Left cardiac atrium (tissue), 4 donors: ENCODE results near the gene MT1A. TPM values are rescaled to one million over a fixed set of nuclear protein-coding genes. Genes with fewer than 3 reads are reported as not detected.

Experiments
- ATAC-seq, 2 donors: fragments of 200-7000 bp; cut with Tn5 transposase; one replicate each; pipeline ENCODE4 v1.9.1; 2020; ENCODE audit warnings: mild to moderate bottlenecking in 2 of 2, moderate library complexity in 2 of 2
- DNase-seq: peaks from one replicate; pipeline ENCODE4 v3.0.0-alpha.2; 2020
- intact Hi-C, 2 donors: fragments of 100-400 bp; cut with DNase I; formaldehyde crosslinking; loops; one replicate each; pipeline versions ENCODE4 v1.14.1 to v1.15.1; 2022 to 2023
- long read RNA-seq: library from polyadenylated mRNA; unstranded; transcript quantifications from one replicate; pipeline ENCODE4 v2.0.0, GENCODE V29; 2021
- total RNA-seq, 2 donors: library from RNA; stranded (reverse); fragmentation: NEBNext Ultra II Directional; extraction: Animal tissue kit (Norgen Biotek cat#: 25700); gene quantifications; one replicate each; pipeline ENCODE4 v1.2.1, GENCODE V29; 2021
- donor health status: DM: no; HTN: yes; CAD: no.
- donor health status: DM: no; HTN: yes; CAD: no; lungs with severe emphysema.
- donor health status: DM: yes; HTN: yes; CAD: no.
- donor health status: Dilated cardiomyopathy.

Gene MT1A
- total RNA-seq: 100 to 1,000 TPM in 1 of 2 donors, 10 to 100 TPM in 1; 19.0 to 104 TPM
- long read RNA-seq, partial matches to known transcripts: 2 of 3 reads
- long read RNA-seq, other reads (novel, unspliced or antisense): 0 of 3 reads

DNA sequence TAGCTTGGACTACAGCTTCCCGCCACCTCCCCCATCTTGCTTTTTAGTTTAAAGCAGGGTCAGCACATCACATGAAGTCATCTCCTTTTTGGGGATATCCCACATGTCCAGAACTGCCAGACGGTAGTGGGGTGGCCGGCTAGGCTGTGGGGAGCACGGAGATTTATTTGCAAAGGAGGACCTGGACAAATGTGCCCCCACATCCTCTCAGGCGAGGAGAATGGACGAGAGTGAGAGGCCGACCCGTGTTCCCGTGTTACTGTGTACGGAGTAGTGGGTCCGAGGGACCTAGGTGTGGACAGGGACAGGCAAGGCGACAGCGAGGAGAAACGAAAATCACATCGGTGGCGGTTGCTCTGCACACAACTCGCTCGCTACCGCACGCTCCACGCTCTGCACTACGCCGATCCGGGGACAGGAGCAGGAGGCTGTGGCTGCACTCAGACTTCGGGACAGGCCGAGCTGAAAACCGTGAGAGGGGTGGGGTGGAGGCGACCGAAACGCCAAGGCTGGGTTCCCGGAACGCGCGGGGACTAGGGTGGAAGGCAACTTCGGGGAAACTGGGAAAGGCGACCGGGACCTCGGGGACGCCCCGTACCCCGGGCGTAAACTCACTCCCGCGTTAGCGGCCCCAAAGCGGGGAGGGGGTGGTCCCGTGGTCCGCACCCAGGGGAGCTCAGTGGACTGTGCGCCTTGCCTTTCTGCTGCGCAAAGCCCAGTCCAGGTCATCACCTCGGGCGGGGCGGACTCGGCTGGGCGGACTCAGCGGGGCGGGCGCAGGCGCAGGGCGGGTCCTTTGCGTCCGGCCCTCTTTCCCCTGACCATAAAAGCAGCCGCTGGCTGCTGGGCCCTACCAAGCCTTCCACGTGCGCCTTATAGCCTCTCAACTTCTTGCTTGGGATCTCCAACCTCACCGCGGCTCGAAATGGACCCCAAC, at the start of gene MT1A:
MT1A (plus strand) TSS at position 853 of the 937 bp plus-strand sequence; CDS start at position 926, 73 bp downstream.
- intact Hi-C loops: loop anchor here in 1 of 2 donors (2.0 kb wide), 1 partner anchor 19 kb away; the partner anchor contains the start of gene MT1F
- peak; percentile 89 for DNase-seq
- peak; percentile 89 to 90 for ATAC-seq

DNA sequence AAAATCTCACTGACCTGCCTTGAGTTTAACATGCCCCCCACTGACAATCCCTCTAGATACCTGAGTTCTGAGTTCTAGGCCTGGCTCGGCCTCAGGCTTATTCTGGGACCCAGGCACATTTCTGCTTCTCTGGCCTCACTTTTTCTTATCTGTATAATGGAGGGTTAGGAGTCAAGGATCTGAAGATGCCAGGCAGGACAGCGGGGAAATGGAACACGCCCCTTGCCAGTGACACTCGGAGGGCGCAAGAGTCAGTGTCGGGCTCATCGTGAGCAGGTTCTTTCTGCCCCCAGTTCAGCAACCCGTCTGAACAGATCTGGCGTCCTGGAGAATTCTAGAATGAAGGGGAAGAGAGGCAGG, 49.7 kb upstream of the MT1A start:
- DNase-seq (no peak), ATAC-seq (no peak)
- intact Hi-C loops: no loop called here

DNA sequence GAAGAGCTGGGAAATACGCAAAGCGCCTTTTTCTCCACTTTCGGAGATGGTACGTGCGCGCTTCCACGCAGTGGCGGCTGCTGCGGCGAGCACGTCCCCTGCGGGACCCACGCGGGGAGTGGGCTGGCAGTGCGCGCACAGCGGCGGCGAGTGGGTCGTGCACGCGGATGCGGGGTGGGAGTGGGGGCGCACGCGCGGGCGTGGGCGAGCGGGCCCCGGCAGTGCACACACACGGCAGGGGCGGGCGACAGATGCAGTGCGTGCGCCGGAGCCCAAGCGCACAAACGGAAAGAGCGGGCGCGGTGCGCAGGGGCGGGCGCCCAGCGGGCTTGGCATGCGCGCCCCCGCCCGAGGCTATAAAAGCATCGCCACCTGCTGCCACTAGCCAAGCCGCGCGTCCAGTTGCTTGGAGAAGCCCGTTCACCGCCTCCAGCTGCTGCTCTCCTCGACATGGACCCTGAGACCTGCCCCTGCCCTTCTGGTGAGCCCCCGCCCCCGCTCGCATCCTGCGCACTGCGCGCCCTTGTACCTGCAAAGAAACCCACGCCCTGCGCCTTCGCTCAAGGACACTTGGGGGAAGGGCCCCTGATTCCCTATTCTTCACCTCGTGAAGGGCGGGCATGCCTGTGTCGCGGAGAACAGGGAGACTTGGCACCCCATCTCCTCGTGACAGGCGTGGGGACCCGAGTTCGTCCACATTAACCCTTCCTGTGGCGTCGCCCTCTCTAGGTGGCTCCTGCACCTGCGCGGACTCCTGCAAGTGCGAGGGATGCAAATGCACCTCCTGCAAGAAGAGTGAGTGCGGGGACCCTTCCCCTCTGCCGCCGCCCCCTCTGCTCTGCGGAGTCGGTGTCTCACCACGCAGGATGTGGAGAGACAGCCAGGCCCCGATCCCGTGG, 49.1 kb upstream of the MT1A start, which contains the start of gene MT3:
MT3 (plus strand) TSS at position 388 of the 899 bp plus-strand sequence; CDS start at position 451, 63 bp downstream.
- intact Hi-C loops: no loop called here
- ATAC-seq (peak; percentile 50), DNase-seq (no peak)

DNA sequence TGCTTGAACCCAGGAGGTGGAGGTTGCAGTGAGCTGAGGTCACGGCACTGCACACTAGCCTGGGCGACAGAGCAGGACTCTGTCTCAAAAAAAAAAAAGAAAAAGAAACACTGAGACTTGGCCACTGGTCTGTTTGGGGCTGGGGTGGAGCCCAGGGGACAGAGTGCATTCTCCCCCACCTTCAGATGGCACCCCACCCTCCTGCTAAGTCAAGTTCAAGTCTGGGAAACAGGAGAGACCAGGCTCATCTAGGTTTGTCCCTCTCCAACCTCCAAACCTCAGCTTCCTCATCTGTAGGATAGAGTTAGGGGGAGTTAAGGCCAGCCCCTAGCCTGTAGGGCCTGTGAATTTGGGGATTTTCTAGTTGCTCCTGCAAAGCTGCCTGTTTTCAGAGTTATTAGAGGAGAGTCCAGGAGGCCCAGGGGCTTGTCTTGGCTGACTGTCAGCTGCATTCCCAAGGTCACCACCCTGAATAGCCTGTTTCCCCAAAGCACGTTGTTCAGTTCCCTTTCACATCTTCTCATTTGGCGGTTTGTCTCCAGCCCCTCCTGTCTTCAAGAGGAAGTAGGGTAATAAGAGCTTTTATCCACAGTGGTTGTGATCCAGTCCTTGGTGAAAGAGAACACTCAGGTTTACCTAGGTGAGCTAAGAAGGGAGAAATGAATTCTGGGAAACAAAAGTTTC, 46.9 kb upstream of the MT1A start:
- no peak for DNase-seq
- intact Hi-C loops: no loop called here
- ATAC-seq: no peak

DNA sequence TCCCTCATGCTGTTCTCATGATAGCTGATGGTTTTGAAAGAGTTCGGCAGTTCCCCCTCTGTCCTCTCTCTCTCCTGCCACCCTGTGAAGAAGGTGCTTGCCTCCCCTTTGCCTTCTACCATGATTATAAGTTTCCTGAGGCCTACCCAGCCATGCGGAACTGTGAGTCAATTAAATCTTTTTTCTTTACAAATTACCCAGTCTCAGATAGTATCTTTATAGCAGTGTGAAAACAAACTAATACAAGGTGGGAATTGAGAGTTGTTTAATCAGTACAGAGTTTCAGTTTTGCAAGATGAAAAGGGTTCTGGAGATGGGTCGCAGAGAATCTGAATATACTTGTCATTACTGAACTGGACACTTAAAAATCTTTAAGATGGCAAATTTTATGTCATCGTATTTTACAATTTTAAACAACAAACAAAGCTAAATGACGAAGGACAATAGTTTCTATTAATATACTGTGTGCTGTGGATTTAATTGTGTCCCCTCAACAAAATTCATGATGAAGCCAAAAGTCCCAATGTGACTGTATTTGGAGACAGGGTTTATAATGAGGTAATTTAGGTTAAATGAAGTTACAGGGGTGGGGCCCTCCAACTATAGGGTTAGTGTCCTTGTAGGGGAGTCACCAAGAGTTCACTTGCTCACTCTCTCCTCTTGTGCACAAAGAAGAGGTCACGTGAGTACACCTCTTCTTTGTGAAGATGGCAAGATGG, 44.7 kb upstream of the MT1A start:
- intact Hi-C loops: no loop called here
- DNase-seq (no peak), ATAC-seq (no peak)

DNA sequence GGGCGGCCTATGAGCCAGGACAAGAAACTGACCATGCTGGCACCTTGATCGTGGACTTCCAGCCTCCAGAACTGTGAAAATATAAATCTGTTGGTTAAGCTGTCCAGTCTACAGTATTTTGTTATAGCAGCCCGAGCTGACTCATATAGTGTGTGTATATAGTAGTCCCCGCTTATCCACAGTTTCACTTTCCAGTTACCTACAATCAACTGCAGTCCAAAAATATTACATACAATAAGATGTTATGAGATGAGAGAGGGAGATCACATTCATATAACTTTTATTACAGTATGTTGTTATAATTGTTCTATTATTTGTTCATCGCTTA, 44.2 kb upstream of the MT1A start:
- ATAC-seq: no peak
- intact Hi-C loops: no loop called here
- no peak for DNase-seq

DNA sequence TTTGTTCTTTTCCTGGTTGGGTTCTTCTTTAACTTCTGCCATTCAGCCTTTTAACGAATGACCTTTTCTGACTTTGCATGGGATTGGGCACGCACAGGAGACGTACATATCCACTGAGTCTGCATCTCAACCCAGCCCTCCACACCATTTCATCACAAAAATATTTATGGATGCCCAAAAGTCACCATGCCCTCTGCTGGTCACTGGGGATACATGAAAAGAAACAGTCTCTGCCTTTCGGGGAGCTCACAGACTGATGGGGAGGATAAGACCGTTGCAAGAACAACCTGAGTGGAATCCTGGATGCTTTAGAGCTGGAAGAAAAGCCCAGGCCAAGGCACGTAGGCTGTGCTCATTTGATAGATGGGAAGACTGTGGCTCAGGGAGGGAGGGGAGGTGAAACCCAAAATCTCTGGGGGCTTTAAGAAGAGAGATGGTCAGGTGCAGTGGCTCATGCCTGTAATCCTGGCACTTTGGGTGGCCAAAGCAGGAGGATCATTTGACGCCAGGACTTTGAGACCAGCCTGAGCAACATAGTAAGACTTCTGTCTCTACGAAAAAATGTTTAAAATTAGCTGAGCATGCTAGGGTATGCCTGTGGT, 38.0 kb upstream of the MT1A start:
- intact Hi-C loops: loop anchor here (5.0 kb wide), 3 partner anchors 82 to 102 kb away; partner anchors contain the start of gene MT1X (in 1 of the 2)
- ATAC-seq (peak; percentile 14 to 65), DNase-seq (no peak)

DNA sequence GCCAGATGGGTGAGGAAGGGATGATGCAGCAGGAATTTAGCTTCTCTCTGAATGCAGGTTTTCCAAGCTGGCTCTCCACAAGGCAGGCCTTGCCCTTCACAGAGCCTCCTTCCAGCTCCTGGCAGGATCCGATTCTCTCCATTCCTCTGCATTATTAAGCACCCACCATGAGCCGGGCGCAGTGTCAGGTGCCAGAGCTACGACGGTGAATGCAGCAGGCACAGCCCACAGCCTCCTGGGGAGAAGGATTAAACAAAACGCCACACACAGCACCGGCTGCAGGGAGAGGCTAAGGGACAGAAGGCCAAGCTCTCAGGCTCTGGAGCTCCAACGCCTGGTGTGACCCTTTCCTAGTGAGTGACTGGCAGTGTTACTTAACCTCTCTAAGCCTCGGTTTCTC, 37.1 kb upstream of the MT1A start:
- intact Hi-C loops: loop anchor here (5.0 kb wide), 3 partner anchors 81 to 101 kb away; partner anchors contain the start of gene MT1X (in 1 of the 2)
- no peak for ATAC-seq
- DNase-seq: no peak

DNA sequence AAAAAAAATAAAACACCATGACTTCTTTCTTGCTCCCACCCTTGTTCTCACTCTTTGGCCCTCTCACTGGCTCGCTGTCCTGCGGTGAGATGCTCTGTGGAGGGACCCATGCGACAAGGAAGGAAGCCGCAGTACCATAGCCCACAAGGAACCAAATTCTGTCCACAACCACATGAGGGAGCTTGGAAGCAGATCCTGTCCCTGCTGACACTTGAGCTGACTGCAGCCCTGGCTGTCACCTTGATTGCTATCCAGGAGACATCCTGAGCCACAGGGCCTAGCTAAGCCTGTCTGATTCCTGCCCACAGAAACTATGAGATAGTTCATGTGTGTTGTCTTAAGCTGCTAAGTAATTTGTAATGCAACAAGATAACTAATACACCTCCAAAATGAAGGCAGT, 34.9 kb upstream of the MT1A start:
- ATAC-seq: peak in 1 of 2 donors; percentile 8
- intact Hi-C loops: loop anchor here (2.0 to 5.0 kb wide), 4 partner anchors 79 to 99 kb away; partner anchors contain the start of gene MT1X (in 1 of the 2)

DNA sequence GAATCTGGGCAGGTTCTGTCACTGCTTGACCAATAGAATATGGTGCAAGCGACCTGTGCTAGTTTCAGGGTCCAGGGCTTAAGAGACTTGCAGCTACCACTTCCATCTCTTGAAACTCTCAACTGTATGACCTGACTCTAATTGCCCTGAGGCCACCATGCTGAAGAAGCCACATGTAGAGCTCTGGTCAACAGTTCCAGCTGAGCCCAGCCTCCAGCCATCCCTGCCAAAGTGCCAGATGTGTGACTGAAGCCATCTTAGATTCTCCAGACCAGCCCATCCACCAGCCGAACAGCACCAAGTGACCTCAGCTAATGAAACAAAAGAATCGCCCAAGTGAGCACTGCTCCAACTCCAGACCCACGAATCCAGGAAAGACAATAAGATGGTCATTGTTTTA, 33.5 kb upstream of the MT1A start:
- intact Hi-C loops: loop anchor here (5.0 kb wide), 3 partner anchors 77 to 97 kb away; partner anchors contain the start of gene MT1X (in 1 of the 2)
- DNase-seq (no peak), ATAC-seq (no peak)

More for the DNA sequence above, 34.9 kb upstream of the MT1A start:
- peak; percentile 51 for DNase-seq

DNA sequence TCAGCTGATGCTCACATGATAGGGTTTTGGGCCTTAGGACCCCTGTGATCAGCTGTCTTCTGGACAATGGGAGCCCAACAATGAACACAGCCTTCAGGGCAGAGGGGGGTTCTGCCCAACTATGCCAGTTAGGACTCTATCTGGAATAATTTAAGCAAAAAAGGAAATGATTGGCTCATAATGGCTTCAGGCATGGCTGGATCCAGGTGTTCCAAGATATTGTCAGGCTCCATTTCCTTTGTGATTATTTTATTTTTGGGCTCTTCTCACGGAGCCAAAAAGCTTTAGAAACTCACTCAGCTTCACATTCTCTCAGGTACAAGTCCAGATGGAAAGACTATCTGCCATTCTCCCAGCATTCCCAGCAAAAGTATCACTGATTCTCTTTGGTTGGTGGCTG, 33.0 kb upstream of the MT1A start:
- ATAC-seq (no peak), DNase-seq (no peak)
- intact Hi-C loops: no loop called here

DNA sequence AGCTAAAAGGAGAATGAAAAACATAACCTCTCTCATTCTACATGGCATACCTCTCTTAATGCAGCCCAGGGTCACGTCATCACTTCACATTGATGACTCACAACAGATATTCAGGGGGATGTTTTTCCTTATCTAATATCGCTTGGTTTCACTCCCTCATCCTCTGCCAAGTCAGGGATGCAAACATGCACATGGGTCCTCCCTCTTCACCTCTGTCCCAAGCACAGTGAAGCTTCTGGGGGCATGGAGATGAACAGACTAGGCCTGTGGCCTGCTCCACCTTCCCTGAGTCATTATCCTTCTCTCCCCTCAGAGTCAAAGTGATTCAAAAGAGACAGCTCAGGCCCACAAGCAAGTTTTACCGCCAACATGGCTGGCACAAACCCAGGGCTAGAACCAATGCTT, 32.4 kb upstream of the MT1A start:
- intact Hi-C loops: no loop called here
- DNase-seq (peak; percentile 67), ATAC-seq (peak in 1 of 2 donors; percentile 6)

DNA sequence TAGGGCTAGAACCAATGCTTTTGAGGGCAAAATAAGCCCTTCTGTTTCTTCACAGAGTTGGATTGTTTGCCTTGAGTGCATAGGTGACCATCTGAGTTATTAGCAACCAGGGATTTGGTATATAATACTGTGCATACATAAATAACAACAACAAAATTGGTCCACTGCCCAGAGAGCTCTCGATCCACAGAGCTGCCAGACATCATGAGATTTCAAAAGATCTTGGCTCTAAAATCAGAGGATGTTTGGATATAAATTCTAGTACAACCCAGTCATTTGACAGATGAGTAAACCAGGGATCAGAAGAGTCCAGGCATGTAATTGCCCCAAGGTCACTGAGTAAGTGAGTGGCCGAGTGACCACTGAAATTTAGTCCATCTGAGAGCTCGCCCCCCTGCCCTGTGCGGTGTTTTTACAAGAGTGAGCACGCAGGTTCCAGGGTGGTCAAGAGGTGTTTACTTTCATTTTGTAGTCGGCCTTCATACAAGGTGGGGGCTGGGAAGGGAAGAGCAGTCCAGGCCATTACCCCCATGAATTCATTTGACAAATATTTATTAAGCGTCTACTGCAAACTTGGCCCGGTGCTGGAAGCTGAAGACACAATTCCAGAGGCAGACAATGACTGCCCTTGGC, 31.9 kb upstream of the MT1A start:
- DNase-seq: peak; percentile 46
- intact Hi-C loops: no loop called here
- ATAC-seq: peak in 1 of 2 donors; percentile 3

DNA sequence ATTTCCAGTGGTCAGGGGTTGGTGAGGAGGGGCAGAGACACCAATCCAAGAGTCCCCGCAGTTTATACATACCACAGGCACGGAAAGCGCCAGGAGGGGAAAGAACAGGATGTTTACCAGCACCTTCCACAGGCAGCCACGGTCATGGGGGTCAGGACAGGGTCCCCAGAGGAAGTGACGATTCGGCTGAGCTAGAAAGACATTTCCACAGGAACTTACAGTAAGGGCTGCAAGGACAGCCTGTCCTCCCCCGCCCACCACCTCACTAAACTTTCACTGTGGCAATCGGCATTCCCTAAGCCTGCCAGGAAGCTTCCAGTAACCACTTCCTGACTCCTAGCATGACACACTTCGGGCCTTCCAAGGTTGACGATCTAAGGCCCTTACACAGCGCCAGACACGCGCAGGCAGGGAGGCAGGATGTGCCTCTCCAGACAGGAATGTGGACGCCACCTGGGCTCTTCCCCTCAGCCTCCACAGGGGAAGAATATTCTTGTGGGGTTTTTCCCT, 31.3 kb upstream of the MT1A start:
- DNase-seq (peak; percentile 90), ATAC-seq (peak; percentile 17 to 27)
- intact Hi-C loops: no loop called here

DNA sequence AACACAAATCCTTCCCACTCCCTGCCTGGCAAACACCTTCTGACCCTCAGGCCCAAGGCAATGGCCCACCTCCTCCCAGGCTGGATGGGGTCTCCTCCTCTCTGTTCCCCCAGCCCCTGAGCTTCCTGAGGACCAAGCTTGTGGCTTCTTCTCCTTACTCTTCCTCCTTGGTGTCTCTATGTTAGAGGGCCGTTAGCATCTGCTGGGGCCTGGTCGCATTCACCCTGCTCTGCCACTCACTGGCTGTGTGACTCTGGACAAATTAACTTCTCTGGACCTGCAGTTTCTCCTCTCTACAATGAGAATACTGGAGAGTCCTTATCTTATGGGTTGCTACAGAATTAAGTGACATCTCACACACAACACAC, 30.8 kb upstream of the MT1A start:
- DNase-seq (no peak), ATAC-seq (no peak)
- intact Hi-C loops: no loop called here

DNA sequence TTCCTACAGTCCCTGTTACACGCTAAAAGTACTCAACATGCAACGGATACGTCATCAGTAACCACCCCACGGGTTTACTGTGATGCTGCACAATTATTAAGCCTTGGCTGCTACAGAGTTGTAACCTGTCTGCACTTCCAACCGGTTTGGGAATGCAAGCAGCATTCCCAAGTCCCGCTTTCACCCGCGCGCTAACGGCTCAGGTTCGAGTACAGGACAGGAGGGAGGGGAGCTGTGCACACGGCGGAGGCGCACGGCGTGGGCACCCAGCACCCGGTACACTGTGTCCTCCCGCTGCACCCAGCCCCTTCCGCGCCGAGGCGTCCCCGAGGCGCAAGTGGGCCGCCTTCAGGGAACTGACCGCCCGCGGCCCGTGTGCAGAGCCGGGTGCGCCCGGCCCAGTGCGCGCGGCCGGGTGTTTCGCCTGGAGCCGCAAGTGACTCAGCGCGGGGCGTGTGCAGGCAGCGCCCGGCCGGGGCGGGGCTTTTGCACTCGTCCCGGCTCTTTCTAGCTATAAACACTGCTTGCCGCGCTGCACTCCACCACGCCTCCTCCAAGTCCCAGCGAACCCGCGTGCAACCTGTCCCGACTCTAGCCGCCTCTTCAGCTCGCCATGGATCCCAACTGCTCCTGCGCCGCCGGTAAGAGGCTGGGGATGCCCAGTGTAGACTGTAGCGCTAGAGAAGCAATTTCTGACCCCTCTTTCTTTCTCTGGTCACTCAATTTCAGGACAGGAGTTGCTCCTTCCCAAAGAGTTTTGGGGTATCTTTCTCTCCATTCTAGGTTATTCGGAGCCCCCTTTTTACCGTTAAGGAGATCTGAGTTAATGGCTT, 30.2 kb upstream of the MT1A start, which contains the start of gene MT2A:
MT2A (plus strand) TSS at position 542 of the 833 bp plus-strand sequence; CDS start at position 614, 72 bp downstream.
- intact Hi-C loops: no loop called here
- ATAC-seq (peak; percentile 83 to 85), DNase-seq (peak; percentile 97)
